BLaER1 (cell line): ENCODE measurements around the gene GPR68.

Source experiments
- H3K27ac ChIP-seq: shearing (Covaris generic); formaldehyde crosslinking; 2 replicates; pipeline ENCODE4 v1.8.1; 2022
- H3K27me3 ChIP-seq: shearing (Covaris generic); formaldehyde crosslinking; 2 replicates; pipeline ENCODE4 v1.8.1; 2022
- H3K36me3 ChIP-seq: shearing (Covaris generic); formaldehyde crosslinking; 2 replicates; pipeline ENCODE4 v1.8.1; 2022
- H3K4me1 ChIP-seq: shearing (Covaris generic); formaldehyde crosslinking; 2 replicates; pipeline ENCODE4 v1.8.1; 2022
- H3K4me2 ChIP-seq: shearing (Covaris generic); formaldehyde crosslinking; 2 replicates; pipeline ENCODE4 v1.8.1; 2022
- H3K4me3 ChIP-seq: shearing (Covaris generic); formaldehyde crosslinking; 2 replicates; pipeline ENCODE4 v1.8.1; 2022
- H3K9ac ChIP-seq: shearing (Covaris generic); formaldehyde crosslinking; 2 replicates; pipeline ENCODE4 v1.8.1; 2022
- H3K9me3 ChIP-seq: shearing (Covaris generic); formaldehyde crosslinking; 2 replicates; pipeline ENCODE4 v1.8.1; 2022
- H4K20me1 ChIP-seq: shearing (Covaris generic); formaldehyde crosslinking; 2 replicates; pipeline ENCODE4 v1.8.1; 2022
- Cebpa-rat ChIP-seq: shearing (Covaris generic); IDR thresholded peaks from 2 replicates; pipeline ENCODE4 v1.8.1; 2022

Gene GPR68, protein sequence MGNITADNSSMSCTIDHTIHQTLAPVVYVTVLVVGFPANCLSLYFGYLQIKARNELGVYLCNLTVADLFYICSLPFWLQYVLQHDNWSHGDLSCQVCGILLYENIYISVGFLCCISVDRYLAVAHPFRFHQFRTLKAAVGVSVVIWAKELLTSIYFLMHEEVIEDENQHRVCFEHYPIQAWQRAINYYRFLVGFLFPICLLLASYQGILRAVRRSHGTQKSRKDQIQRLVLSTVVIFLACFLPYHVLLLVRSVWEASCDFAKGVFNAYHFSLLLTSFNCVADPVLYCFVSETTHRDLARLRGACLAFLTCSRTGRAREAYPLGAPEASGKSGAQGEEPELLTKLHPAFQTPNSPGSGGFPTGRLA

DNA sequence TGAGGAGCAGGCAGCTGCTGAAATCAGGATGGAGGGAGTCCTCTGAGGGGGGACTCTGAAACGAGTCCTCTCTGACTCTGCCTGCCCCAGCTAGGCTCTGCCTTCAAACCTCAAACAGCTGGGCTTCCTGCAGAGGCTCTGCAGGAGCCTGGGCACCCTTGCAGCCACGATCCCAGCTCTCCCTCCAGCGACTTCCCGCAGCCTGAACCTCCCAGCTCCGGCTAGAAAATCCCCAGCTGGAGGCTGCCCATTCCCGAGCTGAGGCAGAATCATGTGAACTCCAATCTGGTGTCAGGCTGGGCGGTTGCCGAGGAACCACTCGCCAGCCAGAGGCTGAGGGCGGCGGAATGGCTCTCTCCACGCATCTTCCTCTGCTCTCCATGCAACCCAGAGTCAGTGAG is at the start of gene GPR68:
GPR68 (minus strand) TSS at position 204 of the 401 bp plus-strand sequence. CDS start 9,654 bp downstream, outside the sequence.
- H3K9me3 ChIP-seq, result peaks cover under 1% of the 10 kb centered on the region; the same call in 1 of the 2 replicates
- H3K9ac ChIP-seq, result peak within 1 kb of the TSS; percentile 56
- peak within 1 kb of the TSS; percentile 92 for H3K4me2 ChIP-seq

DNA sequence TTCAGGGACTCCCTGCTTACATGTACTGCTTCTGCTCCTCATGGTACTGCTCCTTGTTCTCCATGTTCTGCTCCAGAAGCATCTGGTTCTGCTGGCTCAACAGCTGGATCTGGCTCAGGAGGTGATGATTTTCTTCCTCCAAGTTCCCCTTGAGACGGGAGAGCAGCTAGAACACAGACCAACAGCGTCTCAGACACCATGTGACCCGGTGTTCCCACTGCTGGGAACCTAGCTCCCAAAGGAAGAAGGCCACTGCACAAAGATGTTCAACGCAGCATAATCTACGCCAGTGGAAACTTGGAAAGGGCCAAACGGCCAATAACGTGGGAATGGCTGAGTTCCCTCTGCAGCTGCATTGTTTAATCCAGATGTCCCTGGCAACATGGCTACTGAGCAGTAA is 49.6 kb upstream of the GPR68 start:
- H4K20me1 ChIP-seq, result peaks cover 50% of the 10 kb centered on the region
- TF ChIP-seq Cebpa-rat, result no peak
- no peak overlapping the region for H3K4me2 ChIP-seq
- H3K4me1 ChIP-seq, result peaks cover 7% of the 10 kb centered on the region
- H3K27me3 ChIP-seq, result no peaks in the 10 kb centered on the region
- H3K36me3 ChIP-seq, result peaks cover 100% of the 10 kb centered on the region
- H3K9me3 ChIP-seq, result no peaks in the 10 kb centered on the region
- H3K9ac ChIP-seq, result no peak overlapping the region
- no peak overlapping the region for H3K27ac ChIP-seq
- H3K4me3 ChIP-seq, result no peak overlapping the region

More for the DNA sequence above, at the start of gene GPR68:
- no peak for TF ChIP-seq Cebpa-rat
- H3K4me3 ChIP-seq, result peak within 1 kb of the TSS; percentile 32
- H3K4me1 ChIP-seq, result peaks cover 82% of the 10 kb centered on the region
- no peaks in the 10 kb centered on the region for H3K36me3 ChIP-seq
- peak within 1 kb of the TSS; percentile 69 for H3K27ac ChIP-seq
- no peaks in the 10 kb centered on the region for H4K20me1 ChIP-seq
- no peaks in the 10 kb centered on the region for H3K27me3 ChIP-seq

DNA sequence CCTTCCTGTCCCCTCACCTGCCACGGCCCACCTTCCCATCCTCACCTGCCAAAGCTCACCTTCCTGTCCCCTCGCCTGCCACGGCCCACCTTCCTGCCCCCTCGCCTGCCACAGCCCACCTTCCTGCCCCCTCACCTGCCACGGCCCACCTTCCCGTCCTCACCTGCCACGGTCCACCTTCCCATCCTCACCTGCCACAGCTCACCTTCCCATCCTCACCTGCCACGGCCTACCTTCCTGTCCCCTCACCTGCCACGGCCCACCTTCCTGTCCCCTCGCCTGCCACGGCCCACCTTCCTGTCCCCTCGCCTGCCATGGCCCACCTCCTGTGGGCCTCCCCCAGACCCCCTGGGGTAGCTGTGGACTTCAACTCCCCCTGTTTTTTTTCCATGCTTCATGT is 48.8 kb upstream of the GPR68 start:
- no peak overlapping the region for H3K9ac ChIP-seq
- H3K9me3 ChIP-seq, result no peaks in the 10 kb centered on the region
- H3K4me3 ChIP-seq, result no peak overlapping the region
- H3K36me3 ChIP-seq, result peaks cover 100% of the 10 kb centered on the region
- no peaks in the 10 kb centered on the region for H3K27me3 ChIP-seq
- no peak overlapping the region for H3K4me2 ChIP-seq
- H3K4me1 ChIP-seq, result peaks cover 11% of the 10 kb centered on the region
- TF ChIP-seq Cebpa-rat, result no peak
- peaks cover 51% of the 10 kb centered on the region for H4K20me1 ChIP-seq
- H3K27ac ChIP-seq, result no peak overlapping the region

DNA sequence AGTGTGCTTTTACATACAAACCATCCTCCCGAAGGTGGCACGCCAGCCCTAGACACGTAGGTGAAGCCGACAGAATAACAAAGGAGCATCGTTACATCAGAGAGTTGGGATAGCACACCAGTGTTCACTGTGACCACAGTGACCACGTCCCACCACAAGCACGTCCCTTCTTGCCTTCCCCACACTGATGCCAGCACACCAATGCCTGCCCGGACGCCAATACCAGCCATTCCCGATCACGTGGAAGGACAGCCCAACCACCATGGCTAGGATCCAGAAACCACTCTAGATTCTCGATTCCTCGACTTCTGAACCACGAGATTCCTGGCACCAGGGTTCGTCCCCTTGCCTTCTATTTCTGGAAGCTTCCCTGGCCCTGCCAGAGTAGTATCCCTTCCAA is 48.0 kb upstream of the GPR68 start:
- no peaks in the 10 kb centered on the region for H3K9me3 ChIP-seq
- H4K20me1 ChIP-seq, result peaks cover 51% of the 10 kb centered on the region
- no peak overlapping the region for H3K27ac ChIP-seq
- no peaks in the 10 kb centered on the region for H3K27me3 ChIP-seq
- H3K36me3 ChIP-seq, result peaks cover 100% of the 10 kb centered on the region
- H3K9ac ChIP-seq, result no peak overlapping the region
- H3K4me1 ChIP-seq, result peaks cover 11% of the 10 kb centered on the region
- H3K4me2 ChIP-seq, result no peak overlapping the region
- no peak for TF ChIP-seq Cebpa-rat
- H3K4me3 ChIP-seq, result no peak overlapping the region

DNA sequence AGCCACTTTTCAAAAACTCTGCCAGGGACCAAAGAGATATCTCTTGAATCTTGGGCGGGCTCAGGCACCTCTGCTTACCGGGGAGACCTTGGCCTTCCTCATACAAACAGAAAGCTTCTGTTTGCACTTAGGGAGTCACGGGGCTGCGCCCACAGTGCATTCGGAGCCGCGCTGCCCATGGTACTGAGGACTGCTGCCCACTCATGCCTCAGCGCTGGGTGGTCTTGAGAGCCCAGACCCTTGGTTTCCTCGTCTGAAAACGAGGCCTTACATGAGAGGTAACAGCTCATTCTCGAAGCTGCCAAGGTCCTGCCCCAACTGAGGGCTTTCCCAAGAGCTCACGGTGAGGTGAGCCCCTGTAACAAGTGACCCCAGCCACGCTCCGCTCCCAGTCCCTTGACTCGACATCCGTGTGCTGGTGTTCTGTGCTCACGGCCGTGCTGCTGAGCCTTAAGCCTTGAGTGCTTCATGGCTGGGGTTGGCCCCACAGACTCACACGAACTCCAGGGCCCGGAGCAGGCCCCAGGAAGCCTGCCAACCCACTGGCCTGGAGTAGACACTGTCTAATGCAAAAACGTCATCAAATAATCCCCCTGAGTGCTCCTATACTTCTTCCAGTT is 47.4 kb upstream of the GPR68 start:
- Histone ChIP-seq H4K20me1 (peaks cover 46% of the 10 kb centered on the region), H3K36me3 (peaks cover 100% of the 10 kb centered on the region), H3K27ac (no peak overlapping the region), H3K4me2 (no peak overlapping the region), H3K9me3 (no peaks in the 10 kb centered on the region), H3K9ac (no peak overlapping the region), H3K4me3 (no peak overlapping the region), H3K27me3 (no peaks in the 10 kb centered on the region), H3K4me1 (peaks cover 11% of the 10 kb centered on the region)
- no peak for TF ChIP-seq Cebpa-rat

DNA sequence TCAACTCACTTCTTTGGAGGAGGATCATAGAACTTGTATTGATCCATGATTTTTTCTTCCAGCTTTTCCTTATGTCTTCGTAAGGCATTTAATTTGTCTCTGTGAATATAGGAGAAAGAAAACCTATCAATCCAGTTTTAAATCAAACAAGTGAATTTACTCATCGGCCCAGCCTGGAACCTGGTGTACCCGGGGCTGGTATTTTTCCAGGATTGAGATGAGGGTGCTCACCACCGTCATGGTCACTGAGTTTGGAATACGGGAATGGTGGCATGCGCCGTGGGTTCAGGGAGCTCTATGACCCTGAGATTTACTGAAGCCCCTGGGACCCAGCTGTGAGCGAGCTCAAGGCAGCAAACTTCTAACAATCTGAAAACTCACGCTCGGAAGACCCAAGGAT is 46.5 kb upstream of the GPR68 start:
- H3K36me3 ChIP-seq, result peaks cover 97% of the 10 kb centered on the region
- no peaks in the 10 kb centered on the region for H3K27me3 ChIP-seq
- no peak overlapping the region for H3K9ac ChIP-seq
- H3K4me2 ChIP-seq, result no peak overlapping the region
- TF ChIP-seq Cebpa-rat, result no peak
- H3K4me3 ChIP-seq, result no peak overlapping the region
- peaks cover 15% of the 10 kb centered on the region for H3K4me1 ChIP-seq
- no peaks in the 10 kb centered on the region for H3K9me3 ChIP-seq
- peaks cover 45% of the 10 kb centered on the region for H4K20me1 ChIP-seq
- no peak overlapping the region for H3K27ac ChIP-seq

DNA sequence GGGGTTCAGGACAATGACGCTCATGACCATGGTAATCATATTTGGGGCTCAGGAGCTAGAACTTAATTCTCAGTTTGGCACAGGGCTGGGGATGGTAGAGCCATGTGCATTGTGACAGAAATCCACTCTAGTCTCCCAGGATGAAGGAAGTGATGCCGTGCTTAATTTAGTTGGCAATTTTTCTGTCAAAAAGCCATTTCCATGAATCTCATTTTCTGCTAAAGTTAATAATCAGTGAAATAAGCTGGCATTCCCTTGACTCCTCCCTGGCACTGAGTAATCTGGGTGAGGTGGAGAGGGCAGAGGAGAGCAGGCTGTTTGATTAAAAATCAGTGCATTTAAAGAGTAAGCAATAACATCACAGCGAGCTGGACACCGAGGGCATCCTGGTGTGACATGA is 45.0 kb upstream of the GPR68 start:
- Histone ChIP-seq H3K36me3 (peaks cover 90% of the 10 kb centered on the region), H3K27ac (no peak overlapping the region)
- no peak for TF ChIP-seq Cebpa-rat

DNA sequence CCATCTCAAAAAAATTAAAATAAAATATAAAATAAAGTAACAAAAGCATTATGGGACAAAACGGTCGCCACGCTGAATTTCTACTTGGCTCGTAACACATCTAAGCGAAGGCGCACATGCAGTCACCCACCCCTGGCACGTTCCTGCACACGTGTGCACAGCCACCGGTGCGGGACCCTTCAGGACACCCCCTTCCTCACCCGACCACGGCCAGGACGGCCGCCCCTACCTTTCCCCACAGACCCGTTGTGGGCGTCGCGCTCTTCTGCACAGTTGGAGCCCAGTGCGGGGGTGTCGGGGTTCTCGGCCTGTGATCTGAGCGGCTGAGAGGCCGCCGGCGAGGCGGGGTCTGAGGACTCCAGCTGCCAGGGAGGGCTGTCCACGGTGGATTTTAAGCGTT is 44.4 kb upstream of the GPR68 start:
- peaks cover 90% of the 10 kb centered on the region for H3K36me3 ChIP-seq
- H3K4me1 ChIP-seq, result peaks cover 36% of the 10 kb centered on the region
- no peaks in the 10 kb centered on the region for H3K9me3 ChIP-seq
- H3K27ac ChIP-seq, result no peak overlapping the region
- peaks cover 45% of the 10 kb centered on the region for H4K20me1 ChIP-seq
- no peak overlapping the region for H3K4me3 ChIP-seq
- H3K4me2 ChIP-seq, result peak overlapping the region; percentile 59
- TF ChIP-seq Cebpa-rat, result no peak
- no peaks in the 10 kb centered on the region for H3K27me3 ChIP-seq
- H3K9ac ChIP-seq, result peak overlapping the region; percentile 39; the same call in 1 of the 2 replicates

More for the DNA sequence above, 45.0 kb upstream of the GPR68 start:
- H3K4me3 ChIP-seq, result no peak overlapping the region
- no peaks in the 10 kb centered on the region for H3K27me3 ChIP-seq
- H3K4me1 ChIP-seq, result peaks cover 30% of the 10 kb centered on the region
- peaks cover 45% of the 10 kb centered on the region for H4K20me1 ChIP-seq
- H3K9me3 ChIP-seq, result no peaks in the 10 kb centered on the region
- H3K9ac ChIP-seq, result peak overlapping the region; percentile 39; the same call in 1 of the 2 replicates
- H3K4me2 ChIP-seq, result peak overlapping the region; percentile 59

DNA sequence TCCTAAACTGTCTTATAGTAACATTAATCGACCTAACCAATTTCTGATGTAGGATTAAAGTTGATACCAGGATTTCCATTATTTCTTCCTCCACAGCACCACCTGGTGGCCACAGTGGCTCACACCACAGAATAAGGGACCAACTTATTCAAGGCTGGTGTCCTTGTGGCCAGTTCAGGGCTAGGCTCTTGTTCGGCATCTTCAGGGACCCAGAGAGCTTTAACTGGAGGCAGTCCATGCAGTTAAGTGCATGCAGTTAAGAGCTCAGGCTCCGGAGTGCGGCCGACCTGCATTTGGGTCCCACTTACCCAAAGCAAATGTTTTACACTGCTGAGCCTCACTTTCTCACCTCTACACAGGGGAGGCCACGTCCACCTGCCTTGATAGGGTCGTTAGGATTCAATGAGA is 42.0 kb upstream of the GPR68 start:
- Histone ChIP-seq H3K9me3 (no peaks in the 10 kb centered on the region), H3K27me3 (no peaks in the 10 kb centered on the region), H3K27ac (no peak overlapping the region), H3K4me3 (no peak overlapping the region), H3K4me2 (no peak overlapping the region), H3K36me3 (peaks cover 90% of the 10 kb centered on the region), H3K4me1 (peaks cover 52% of the 10 kb centered on the region), H3K9ac (no peak overlapping the region), H4K20me1 (peaks cover 27% of the 10 kb centered on the region; the same call in 1 of the 2 replicates)
- no peak for TF ChIP-seq Cebpa-rat
